CD14-positive monocyte (primary cell): ENCODE data around the gene CUX1. TPM values are rescaled to one million over a fixed set of nuclear protein-coding genes. Genes with fewer than 3 reads are reported as not detected.

Experiments
- DNase-seq, 3 donors: peaks; one replicate each; pipeline ENCODE4 v3.0.0-alpha.2; 2011 to 2022
- H2AFZ ChIP-seq: 2 replicates; pipeline ENCODE4 v1.6.0; 2012; ENCODE audit warnings: mild to moderate bottlenecking, low read depth, low read length, inconsistent platforms; ENCODE audit not compliant: insufficient read depth, poor library complexity, severe bottlenecking
- H3K27ac ChIP-seq, 2 donors: 1 replicate in 1 of 2; 2 replicates in 1 of 2; pipeline ENCODE4 v1.5.1; 2012 to 2013; ENCODE audit warnings: low read length in 2 of 2, control low read depth in 1 of 2, inconsistent platforms in 1 of 2, low read depth in 1 of 2, mild to moderate bottlenecking in 1 of 2
- H3K27me3 ChIP-seq, 2 donors: one replicate each; pipeline versions ENCODE4 v1.6.0 to v1.6.1; 2011 to 2013; ENCODE audit warnings: low read length in 2 of 2; ENCODE audit not compliant: control insufficient read depth in 2 of 2, insufficient read depth in 2 of 2
- H3K36me3 ChIP-seq, 2 donors: replicated peaks in 1 of 2; 1 replicate in 1 of 2; 2 replicates in 1 of 2; pipeline versions ENCODE4 v1.5.1 to v1.6.1; 2012 to 2013; ENCODE audit warnings: low read length in 2 of 2, control low read depth in 1 of 2, inconsistent platforms in 1 of 2, mild to moderate bottlenecking in 1 of 2; ENCODE audit not compliant: insufficient read depth in 2 of 2, control insufficient read depth in 1 of 2
- H3K4me1 ChIP-seq, 2 donors: 1 replicate in 1 of 2; 2 replicates in 1 of 2; pipeline versions ENCODE4 v1.5.1 to v1.6.1; 2012 to 2013; ENCODE audit warnings: low read length in 2 of 2, control low read depth in 1 of 2, inconsistent platforms in 1 of 2, mild to moderate bottlenecking in 1 of 2, moderate library complexity in 1 of 2; ENCODE audit not compliant: insufficient read depth in 2 of 2, control insufficient read depth in 1 of 2
- H3K4me2 ChIP-seq: replicated peaks from 2 replicates; pipeline ENCODE3; 2012; ENCODE audit warnings: low read length, moderate library complexity, mild to moderate bottlenecking; ENCODE audit not compliant: poor library complexity, severe bottlenecking; ENCODE audit errors: extremely low read depth
- H3K4me3 ChIP-seq, 3 experiments: fragments of 200-600 bp in 1 of 3; sonication (generic) in 1 of 3; replicated peaks in 1 of 3; 1 replicate in 2 of 3; 2 replicates in 1 of 3; pipeline ENCODE4 v1.5.1; 2011 to 2013; ENCODE audit warnings: low read length in 3 of 3, mild to moderate bottlenecking in 3 of 3, control low read depth in 2 of 3, low read depth in 2 of 3, inconsistent platforms in 1 of 3, moderate library complexity in 1 of 3
- H3K79me2 ChIP-seq: 2 replicates; pipeline ENCODE4 v1.6.0; 2012; ENCODE audit warnings: mild to moderate bottlenecking, control low read depth, inconsistent platforms, low read length, moderate library complexity; ENCODE audit not compliant: insufficient read depth
- H3K9ac ChIP-seq: 2 replicates; pipeline ENCODE4 v1.6.0; 2017; ENCODE audit warnings: low read length, mild to moderate bottlenecking; ENCODE audit not compliant: insufficient read depth, poor library complexity, severe bottlenecking
- H3K9me3 ChIP-seq, 2 donors: replicated peaks in 1 of 2; 1 replicate in 1 of 2; 2 replicates in 1 of 2; pipeline versions ENCODE4 v1.5.1 to v1.6.1; 2012 to 2013; ENCODE audit warnings: low read length in 2 of 2, control low read depth in 1 of 2; ENCODE audit not compliant: control insufficient read depth in 1 of 2, insufficient read depth in 1 of 2
- H4K20me1 ChIP-seq: 2 replicates; pipeline ENCODE4 v1.6.0; 2012; ENCODE audit warnings: mild to moderate bottlenecking, low read length, control low read depth, moderate library complexity; ENCODE audit not compliant: insufficient read depth
- H3K27ac Mint-ChIP-seq, 7 donors: one replicate each; pipeline ENCODE4 v1.8.0; 2020; ENCODE audit warnings: mild to moderate bottlenecking in 7 of 7, mixed read lengths in 7 of 7, moderate library complexity in 6 of 7, inconsistent platforms in 2 of 7
- H3K27me3 Mint-ChIP-seq, 3 donors: one replicate each; pipeline ENCODE4 v1.8.0; 2021 to 2022; ENCODE audit warnings: low read depth in 3 of 3, mild to moderate bottlenecking in 3 of 3, mixed read lengths in 3 of 3, moderate library complexity in 3 of 3, inconsistent platforms in 1 of 3
- H3K36me3 Mint-ChIP-seq, 2 donors: one replicate each; pipeline ENCODE4 v1.8.0; 2020; ENCODE audit warnings: mixed read lengths in 2 of 2, inconsistent platforms in 1 of 2, mild to moderate bottlenecking in 1 of 2
- H3K4me1 Mint-ChIP-seq: one replicate; pipeline ENCODE4 v1.8.0; 2020; ENCODE audit warnings: mild to moderate bottlenecking, mixed read lengths
- H3K4me3 Mint-ChIP-seq, 2 donors: one replicate each; pipeline ENCODE4 v1.8.0; 2020; ENCODE audit warnings: mild to moderate bottlenecking in 2 of 2, mixed read lengths in 2 of 2, moderate library complexity in 1 of 2
- H3K9me3 Mint-ChIP-seq, 7 donors: one replicate each; pipeline ENCODE4 v1.8.0; 2020 to 2022; ENCODE audit warnings: mixed read lengths in 7 of 7, mild to moderate bottlenecking in 6 of 7, moderate library complexity in 6 of 7, inconsistent platforms in 2 of 7
- WGBS: methylation state at CpG from one replicate; pipeline ENCODE4 v1.1.5; 2013; ENCODE audit warnings: missing lambda C conversion rate; ENCODE audit not compliant: insufficient coverage; 5-methylcytosine and 5-hydroxymethylcytosine counted together
- intact Hi-C, 2 donors: fragments of 100-400 bp; cut with micrococcal nuclease; formaldehyde crosslinking; loops; one replicate each; pipeline versions ENCODE4 v1.15.0 to v1.15.1; 2023
- polyA plus RNA-seq, 3 donors: library from polyadenylated mRNA; depleted of rRNA in 1 of 3; unstranded in 2 of 3; stranded (reverse) in 1 of 3; fragments of 300-500 nt in 2 of 3; fragments of >200 nt in 1 of 3; fragmentation: Illumina TruSeq in 2 of 3; gene quantifications; 1 replicate in 2 of 3; 2 replicates in 1 of 3; pipeline ENCODE4 v1.2.3, GENCODE V29; 2012 to 2021
- TF ChIP-seq, protein P1 (sequence below): fragments of 200-600 bp; IDR thresholded peaks from one replicate; pipeline ENCODE4 v1.8.0; 2022; ENCODE audit warnings: antibody characterized with exemption, mild to moderate bottlenecking

Gene CUX1
- polyA plus RNA-seq, 3 donors: 17.6 to 38.0 (median 28.0) TPM

DNA sequence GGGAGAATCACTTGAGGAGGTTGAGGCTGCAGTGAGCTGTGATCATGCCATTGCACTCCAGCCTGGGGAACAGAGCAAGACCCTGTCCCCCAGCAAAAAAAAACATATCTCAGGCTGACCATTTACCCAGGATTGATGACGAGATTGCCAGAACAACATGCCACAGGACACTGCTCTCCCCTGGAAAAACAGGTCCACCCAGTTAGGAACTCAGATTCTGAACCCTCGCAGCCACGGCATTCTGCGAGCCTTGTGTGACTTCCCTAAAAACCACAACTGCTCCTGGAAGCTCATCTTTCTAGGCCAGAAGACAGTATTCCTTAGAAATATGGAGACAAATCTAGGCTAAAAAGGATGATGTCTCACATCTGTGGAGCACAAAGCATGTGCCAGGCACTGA is 427.2 kb downstream of the CUX1 start:
- Mint-ChIP-seq H3K27me3 (peaks cover 0 to 3% (median 0%) of the 10 kb centered on the region in 3 donors), H3K9me3 (peaks cover 0 to 4% (median 0%) of the 10 kb centered on the region in 7 donors), H3K4me1 (no peaks in the 10 kb centered on the region), H3K27ac (no peak overlapping the region), H3K4me3 (no peak overlapping the region), H3K36me3 (peaks cover 59 to 87% of the 10 kb centered on the region in 2 donors)
- no peak overlapping the region for H3K27ac ChIP-seq
- peaks cover 16% of the 10 kb centered on the region for H4K20me1 ChIP-seq
- no peak for DNase-seq
- no peaks in the 10 kb centered on the region for H3K4me1 ChIP-seq
- H3K4me2 ChIP-seq: no peak overlapping the region
- TF ChIP-seq, protein P1, sequence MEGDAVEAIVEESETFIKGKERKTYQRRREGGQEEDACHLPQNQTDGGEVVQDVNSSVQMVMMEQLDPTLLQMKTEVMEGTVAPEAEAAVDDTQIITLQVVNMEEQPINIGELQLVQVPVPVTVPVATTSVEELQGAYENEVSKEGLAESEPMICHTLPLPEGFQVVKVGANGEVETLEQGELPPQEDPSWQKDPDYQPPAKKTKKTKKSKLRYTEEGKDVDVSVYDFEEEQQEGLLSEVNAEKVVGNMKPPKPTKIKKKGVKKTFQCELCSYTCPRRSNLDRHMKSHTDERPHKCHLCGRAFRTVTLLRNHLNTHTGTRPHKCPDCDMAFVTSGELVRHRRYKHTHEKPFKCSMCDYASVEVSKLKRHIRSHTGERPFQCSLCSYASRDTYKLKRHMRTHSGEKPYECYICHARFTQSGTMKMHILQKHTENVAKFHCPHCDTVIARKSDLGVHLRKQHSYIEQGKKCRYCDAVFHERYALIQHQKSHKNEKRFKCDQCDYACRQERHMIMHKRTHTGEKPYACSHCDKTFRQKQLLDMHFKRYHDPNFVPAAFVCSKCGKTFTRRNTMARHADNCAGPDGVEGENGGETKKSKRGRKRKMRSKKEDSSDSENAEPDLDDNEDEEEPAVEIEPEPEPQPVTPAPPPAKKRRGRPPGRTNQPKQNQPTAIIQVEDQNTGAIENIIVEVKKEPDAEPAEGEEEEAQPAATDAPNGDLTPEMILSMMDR: no peak
- no peak overlapping the region for H3K9ac ChIP-seq
- H3K4me3 ChIP-seq: no peak overlapping the region
- H3K79me2 ChIP-seq: no peaks in the 10 kb centered on the region
- peaks cover 77 to 91% of the 10 kb centered on the region in 2 donors for H3K36me3 ChIP-seq
- 100% methylated on average over 1 of the region's 4 CpGs for WGBS
- intact Hi-C loops: no loop called here
- H3K27me3 ChIP-seq: no peaks in the 10 kb centered on the region
- peaks cover 0 to 3% of the 10 kb centered on the region in 2 donors for H3K9me3 ChIP-seq
- no peak overlapping the region for H2AFZ ChIP-seq

DNA sequence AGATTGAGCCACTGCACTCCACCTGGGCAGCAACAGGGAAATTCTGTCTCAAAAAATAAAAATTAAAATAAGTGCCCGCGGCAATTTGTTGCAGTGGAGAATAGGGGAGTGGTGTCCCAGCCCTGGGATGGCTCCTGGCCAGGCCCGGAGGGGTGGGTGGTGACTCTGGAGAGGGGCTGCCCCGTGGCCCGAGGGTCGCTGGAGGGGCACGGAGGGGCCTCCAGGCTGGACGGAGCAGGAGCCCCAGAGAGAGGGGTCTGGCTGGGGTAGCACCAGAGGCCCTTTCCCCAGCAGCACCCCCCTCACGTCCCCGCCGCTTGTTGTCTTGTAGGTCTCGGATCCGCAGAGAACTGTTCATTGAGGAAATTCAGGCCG is 430.6 kb downstream of the CUX1 start:
- H3K4me1 Mint-ChIP-seq: no peaks in the 10 kb centered on the region

More for the DNA sequence above, 430.6 kb downstream of the CUX1 start:
- WGBS: over 99% methylated on average over 14 of the region's 14 CpGs
- Mint-ChIP-seq H3K9me3 (peaks cover 0 to 4% (median 0%) of the 10 kb centered on the region in 7 donors), H3K4me3 (no peak overlapping the region), H3K27me3 (peaks cover 0 to 3% (median 2%) of the 10 kb centered on the region in 3 donors), H3K36me3 (peaks cover 49 to 83% of the 10 kb centered on the region in 2 donors), H3K27ac (no peak overlapping the region)
- Histone ChIP-seq H3K4me1 (no peaks in the 10 kb centered on the region), H3K27ac (no peak overlapping the region), H3K4me3 (no peak overlapping the region), H3K9me3 (peaks cover 0 to 3% of the 10 kb centered on the region in 2 donors), H2AFZ (no peak overlapping the region), H3K36me3 (peaks cover 75 to 89% of the 10 kb centered on the region in 2 donors), H3K4me2 (no peak overlapping the region), H4K20me1 (peaks cover 32% of the 10 kb centered on the region), H3K79me2 (no peaks in the 10 kb centered on the region), H3K27me3 (no peaks in the 10 kb centered on the region), H3K9ac (no peak overlapping the region)
- TF ChIP-seq, protein P1: no peak
- DNase-seq: no peak
- intact Hi-C loops: no loop called here
